KMS-11 (cell line): Measurements from ENCODE around the gene GRK5.

ENCODE experiments used
- H2AFZ ChIP-seq: fragments of 200-600 bp; sonication (generic); 2 replicates; pipeline ENCODE4 v1.6.1; 2016; ENCODE audit warnings: antibody characterized with exemption, mixed run types, low read depth
- H3K27ac ChIP-seq: fragments of 200-600 bp; sonication (generic); 2 replicates; pipeline ENCODE4 v1.6.1; 2016; ENCODE audit warnings: mild to moderate bottlenecking, mixed run types
- H3K27me3 ChIP-seq: fragments of 200-600 bp; sonication (generic); 2 replicates; pipeline ENCODE4 v1.6.1; 2017; ENCODE audit warnings: mild to moderate bottlenecking, low read depth, mixed run types, moderate library complexity; ENCODE audit not compliant: insufficient read depth
- H3K36me3 ChIP-seq: fragments of 200-600 bp; sonication (generic); 2 replicates; pipeline ENCODE4 v1.6.1; 2017; ENCODE audit warnings: mild to moderate bottlenecking, mixed run types; ENCODE audit not compliant: insufficient read depth
- H3K4me1 ChIP-seq: fragments of 200-600 bp; sonication (generic); 2 replicates; pipeline ENCODE4 v1.6.1; 2016; ENCODE audit warnings: mild to moderate bottlenecking, low read depth, mixed run types; ENCODE audit not compliant: poor library complexity, severe bottlenecking
- H3K4me2 ChIP-seq: fragments of 200-600 bp; sonication (generic); 2 replicates; pipeline ENCODE4 v1.7.0; 2016; ENCODE audit warnings: mild to moderate bottlenecking, mixed run types
- H3K4me3 ChIP-seq: fragments of 200-600 bp; sonication (generic); IDR thresholded peaks from 2 replicates; pipeline ENCODE4 v1.6.1; 2017; ENCODE audit warnings: low read depth, low read length, mixed read lengths; ENCODE audit not compliant: insufficient read depth
- H3K79me2 ChIP-seq: fragments of 200-600 bp; sonication (generic); 2 replicates; pipeline ENCODE4 v1.6.1; 2016; ENCODE audit warnings: low read depth, mixed run types; ENCODE audit not compliant: insufficient read depth
- H3K9ac ChIP-seq: fragments of 200-600 bp; sonication (generic); 2 replicates; pipeline ENCODE4 v1.6.1; 2016; ENCODE audit warnings: mild to moderate bottlenecking, mixed run types
- H4K20me1 ChIP-seq: fragments of 200-600 bp; sonication (generic); 2 replicates; pipeline ENCODE4 v1.6.1; 2016; ENCODE audit warnings: mild to moderate bottlenecking, mixed run types; ENCODE audit not compliant: insufficient read depth
- TF ChIP-seq, protein P1 (sequence below): fragments of 200-600 bp; sonication (generic); conservative IDR thresholded peaks from 2 replicates; pipeline ENCODE4 v1.6.1; 2017; ENCODE audit warnings: low read depth, mild to moderate bottlenecking, antibody characterized with exemption, low read length, moderate library complexity, mixed read lengths

GRK5 gene

DNA sequence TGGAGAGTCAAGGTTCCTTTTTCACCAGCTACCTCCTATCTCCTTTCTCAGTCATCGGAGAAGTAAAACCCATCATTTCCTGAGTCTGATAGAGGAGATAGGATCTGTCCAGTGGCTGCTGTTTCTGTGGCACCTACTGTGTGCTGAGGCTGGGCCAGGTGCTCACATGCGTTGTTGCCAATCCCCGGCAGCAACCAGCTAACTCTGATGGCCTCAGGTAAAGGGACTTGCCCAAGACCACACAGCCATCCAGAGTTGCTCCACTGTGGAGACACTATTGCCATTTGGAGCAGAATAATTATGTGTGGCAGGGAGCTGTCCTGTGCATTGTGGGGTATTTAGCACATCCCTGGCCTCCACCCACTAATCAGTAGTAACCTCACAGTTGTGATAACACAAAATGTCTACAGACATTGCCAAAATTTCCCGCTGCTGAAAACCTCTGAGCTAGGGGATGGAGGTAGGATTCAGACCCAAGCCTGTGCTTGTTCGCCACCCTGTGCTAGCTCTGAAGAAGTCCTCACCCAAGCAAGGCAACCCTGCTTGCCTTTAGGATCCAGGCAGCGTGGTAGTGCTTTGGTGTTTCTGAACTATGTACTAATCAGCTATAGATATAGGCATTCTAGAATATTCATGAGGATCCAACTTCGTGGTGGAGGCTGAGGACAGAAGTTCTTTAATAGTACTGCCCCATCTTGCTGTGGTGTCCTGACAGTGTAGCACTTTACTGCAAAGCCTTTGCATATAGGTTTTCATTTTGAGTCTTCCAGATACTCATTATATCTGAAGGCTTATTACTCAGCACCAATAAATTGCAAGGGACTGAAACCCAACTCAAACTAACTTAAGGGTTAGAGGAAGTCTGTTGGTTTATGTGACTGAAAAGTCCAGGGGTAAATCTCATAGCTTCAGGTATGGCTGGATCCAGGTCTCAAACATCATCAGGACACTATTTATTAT, 164.6 kb downstream of the GRK5 start:
- H3K4me2 ChIP-seq, result no peak overlapping the region
- H4K20me1 ChIP-seq, result no peaks in the 10 kb centered on the region
- no peak overlapping the region for H3K4me3 ChIP-seq
- H3K4me1 ChIP-seq, result peaks cover 7% of the 10 kb centered on the region
- no peaks in the 10 kb centered on the region for H3K36me3 ChIP-seq
- H3K27ac ChIP-seq, result no peak overlapping the region
- no peak overlapping the region for H2AFZ ChIP-seq
- TF ChIP-seq, protein P1, sequence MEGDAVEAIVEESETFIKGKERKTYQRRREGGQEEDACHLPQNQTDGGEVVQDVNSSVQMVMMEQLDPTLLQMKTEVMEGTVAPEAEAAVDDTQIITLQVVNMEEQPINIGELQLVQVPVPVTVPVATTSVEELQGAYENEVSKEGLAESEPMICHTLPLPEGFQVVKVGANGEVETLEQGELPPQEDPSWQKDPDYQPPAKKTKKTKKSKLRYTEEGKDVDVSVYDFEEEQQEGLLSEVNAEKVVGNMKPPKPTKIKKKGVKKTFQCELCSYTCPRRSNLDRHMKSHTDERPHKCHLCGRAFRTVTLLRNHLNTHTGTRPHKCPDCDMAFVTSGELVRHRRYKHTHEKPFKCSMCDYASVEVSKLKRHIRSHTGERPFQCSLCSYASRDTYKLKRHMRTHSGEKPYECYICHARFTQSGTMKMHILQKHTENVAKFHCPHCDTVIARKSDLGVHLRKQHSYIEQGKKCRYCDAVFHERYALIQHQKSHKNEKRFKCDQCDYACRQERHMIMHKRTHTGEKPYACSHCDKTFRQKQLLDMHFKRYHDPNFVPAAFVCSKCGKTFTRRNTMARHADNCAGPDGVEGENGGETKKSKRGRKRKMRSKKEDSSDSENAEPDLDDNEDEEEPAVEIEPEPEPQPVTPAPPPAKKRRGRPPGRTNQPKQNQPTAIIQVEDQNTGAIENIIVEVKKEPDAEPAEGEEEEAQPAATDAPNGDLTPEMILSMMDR, result no peak
- H3K9ac ChIP-seq, result no peak overlapping the region
- no peaks in the 10 kb centered on the region for H3K27me3 ChIP-seq
- H3K79me2 ChIP-seq, result no peaks in the 10 kb centered on the region

DNA sequence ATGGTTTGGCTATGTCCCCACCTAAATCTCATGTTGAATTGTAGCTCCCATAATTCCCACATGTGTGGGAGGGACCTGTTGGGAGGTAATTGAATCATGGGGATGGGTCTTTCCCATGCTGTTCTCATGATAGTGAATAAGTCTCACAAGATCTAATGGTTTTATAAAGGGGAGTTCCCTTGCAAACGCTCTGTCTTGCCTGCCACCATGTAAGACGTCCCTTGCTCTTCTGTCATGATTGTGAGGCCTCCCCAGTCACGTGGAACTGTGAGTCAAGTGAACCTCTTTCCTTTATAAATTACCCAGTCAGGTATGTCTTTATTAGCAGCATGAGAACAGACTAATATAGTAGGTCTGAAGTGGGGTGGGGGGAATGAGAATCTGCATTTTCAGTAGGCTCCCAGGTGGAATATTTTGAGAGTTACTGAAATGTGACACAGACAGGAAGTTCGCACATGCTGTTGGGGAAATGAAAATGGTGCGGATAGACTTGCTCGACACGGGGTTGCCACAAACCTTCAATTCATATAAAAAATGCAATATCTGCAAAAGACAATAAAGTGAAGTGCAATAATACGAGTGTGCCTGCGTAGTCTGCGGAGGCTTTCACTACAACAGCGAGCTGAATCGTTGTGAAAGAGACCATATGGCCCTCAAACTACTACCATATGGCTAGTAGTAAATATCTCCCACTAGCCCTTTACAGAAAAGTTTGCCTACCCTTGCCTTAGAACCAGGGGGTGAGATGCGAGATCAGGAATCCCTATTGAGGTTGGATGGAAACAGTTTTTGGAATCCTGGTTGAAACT, 166.1 kb downstream of the GRK5 start:
- H3K27me3 ChIP-seq, result no peaks in the 10 kb centered on the region
- H3K4me2 ChIP-seq, result no peak overlapping the region
- H3K4me1 ChIP-seq, result peaks cover 7% of the 10 kb centered on the region
- TF ChIP-seq, protein P1, result no peak
- H3K79me2 ChIP-seq, result no peaks in the 10 kb centered on the region
- no peak overlapping the region for H3K9ac ChIP-seq
- no peak overlapping the region for H3K27ac ChIP-seq
- no peaks in the 10 kb centered on the region for H4K20me1 ChIP-seq
- H2AFZ ChIP-seq, result no peak overlapping the region
- no peak overlapping the region for H3K4me3 ChIP-seq
- H3K36me3 ChIP-seq, result no peaks in the 10 kb centered on the region

GRCh38 chr10:119374236-119374635, 166.9 kb downstream of the GRK5 start:
- no peak overlapping the region for H3K27ac ChIP-seq
- H4K20me1 ChIP-seq, result no peaks in the 10 kb centered on the region
- H3K4me3 ChIP-seq, result no peak overlapping the region
- no peaks in the 10 kb centered on the region for H3K36me3 ChIP-seq
- H3K4me1 ChIP-seq, result peaks cover under 1% of the 10 kb centered on the region
- no peak overlapping the region for H3K9ac ChIP-seq
- H3K4me2 ChIP-seq, result no peak overlapping the region
- H3K79me2 ChIP-seq, result no peaks in the 10 kb centered on the region
- H3K27me3 ChIP-seq, result no peaks in the 10 kb centered on the region
- TF ChIP-seq, protein P1, result no peak
- H2AFZ ChIP-seq, result no peak overlapping the region

GRCh38 chr10:119375574-119376272, 168.4 kb downstream of the GRK5 start:
- Histone ChIP-seq H3K27ac (no peak overlapping the region), H3K4me2 (no peak overlapping the region), H3K27me3 (no peaks in the 10 kb centered on the region), H2AFZ (no peak overlapping the region), H3K4me1 (no peaks in the 10 kb centered on the region), H3K4me3 (no peak overlapping the region), H3K9ac (no peak overlapping the region), H3K79me2 (no peaks in the 10 kb centered on the region), H3K36me3 (no peaks in the 10 kb centered on the region), H4K20me1 (no peaks in the 10 kb centered on the region)
- TF ChIP-seq, protein P1, result no peak
